GM10248 (cell line): ENCODE data around the gene UQCC3.

Experiments used
- CTCF ChIA-PET: fragments of 300-600 bp; sonication (Branson Sonifier 250); formaldehyde crosslinking; extraction: SDS; loops from one replicate; lab custom pipeline; 2021; ENCODE audit warnings: antibody characterized with exemption; lab: Yijun Ruan, JAX
- POLR2A ChIA-PET: fragments of 350-650 bp; sonication (Branson Sonifier 250); formaldehyde crosslinking; extraction: SDS; loops from one replicate; lab custom pipeline; 2020; ENCODE audit warnings: antibody characterized with exemption; lab: Yijun Ruan, JAX
- DNase-seq: peaks from one replicate; pipeline ENCODE4 v3.0.0; 2012; ENCODE audit errors: extremely low spot score
- CTCF ChIP-seq: IDR thresholded peaks from 2 replicates; pipeline ENCODE4 v1.5.1; 2012; ENCODE audit warnings: mild to moderate bottlenecking, low read depth; ENCODE audit errors: extremely low read depth, missing control alignments, control extremely low read depth

UQCC3 gene

GRCh38 chr11:62678770-62679696, 7.6 kb downstream of the UQCC3 start, which contains the start of gene UBXN1:
UBXN1 (minus strand) TSS chr11:62679073; CDS start chr11:62678923, 150 bp downstream.
- CTCF ChIA-PET, result interaction anchor here (1.0 to 3.5 kb wide), 7 partner anchors 13 to 254 kb away, joined by 3 to 59 read pairs (median 4); partner anchors contain the start of genes C11orf98, CSKMT and LRRN4CL
- POLR2A ChIA-PET, result interaction anchor here (0.5 to 9.8 kb wide), 3 partner anchors 11 to 88 kb away, joined by 3 to 95 read pairs (median 10); partner anchors contain the start of genes C11orf98, CSKMT and TUT1
- TF ChIP-seq CTCF, result no peak
- DNase-seq, result peak; percentile 93

GRCh38 chr11:62680825-62681240, 9.4 kb downstream of the UQCC3 start:
- ChIA-PET POLR2A (interaction anchor here (1.1 to 9.8 kb wide), 2 partner anchors 15 to 89 kb away, joined by 4 to 95 read pairs; partner anchors contain the start of genes C11orf98, CSKMT and TUT1), CTCF (interaction anchor here (0.7 to 3.7 kb wide), 25 partner anchors 9 to 285 kb away, joined by 3 to 59 read pairs (median 4); partner anchors contain the start of genes BSCL2, C11orf98, CSKMT and GANAB)
- DNase-seq, result peak; percentile 56
- TF ChIP-seq CTCF, result peak; percentile 60

- no peak for TF ChIP-seq CTCF
- ChIA-PET POLR2A (no interaction called here), CTCF (interaction anchor here (3.5 to 3.7 kb wide), 2 partner anchors 10 to 15 kb away, joined by 11 to 59 read pairs; partner anchors contain the start of gene LRRN4CL)
- DNase-seq, result no peak
These were observed 11.0 kb downstream of the UQCC3 start for GRCh38 chr11:62682518-62682917.

- ChIA-PET CTCF (interaction anchor here (1.7 to 2.4 kb wide), 2 partner anchors 10 to 21 kb away, joined by 4 to 13 read pairs; partner anchors contain the start of gene GNG3), POLR2A (no interaction called here)
- TF ChIP-seq CTCF, result no peak
- DNase-seq, result no peak
These were observed 16.3 kb downstream of the UQCC3 start for GRCh38 chr11:62687508-62688396.

- POLR2A ChIA-PET, result interaction anchor here (2.0 kb wide), 1 partner anchor 24 kb away, joined by 9 read pairs; the partner anchor contains the start of genes C11orf98 and CSKMT
These were observed 17.0 kb downstream of the UQCC3 start for GRCh38 chr11:62688491-62688890.

More at GRCh38 chr11:62688491-62688890, 17.0 kb downstream of the UQCC3 start:
- CTCF ChIA-PET, result interaction anchor here (1.0 to 2.4 kb wide), 5 partner anchors 9 to 293 kb away, joined by 3 to 13 read pairs (median 4); partner anchors contain the start of gene GNG3
- DNase-seq, result no peak
- TF ChIP-seq CTCF, result no peak
